Measurements from ENCODE around the gene PCDHGB1.

- TF ChIP-seq EZH2 (IDR thresholded peaks at IDR 0.05; ENCODE audit: insufficient read depth, poor library complexity, severe bottlenecking) = no peak
- no peak for TF ChIP-seq EZH2phosphoT487 (IDR thresholded peaks at IDR 0.05; ENCODE audit: insufficient read depth, low read depth)
These were observed 43.3 kb upstream of the PCDHGB1 start for GRCh38 chr5:141306630-141307029.
